ENCODE data around the gene KDM1A. TPM values are rescaled to one million over a fixed set of nuclear protein-coding genes. Genes with fewer than 3 reads are reported as not detected.

Gene KDM1A
- polyA plus RNA-seq, 1 donor (not counting 4 experiments of a cell fraction or from before 2014, with no cell fraction given) = 84.8 TPM

DNA sequence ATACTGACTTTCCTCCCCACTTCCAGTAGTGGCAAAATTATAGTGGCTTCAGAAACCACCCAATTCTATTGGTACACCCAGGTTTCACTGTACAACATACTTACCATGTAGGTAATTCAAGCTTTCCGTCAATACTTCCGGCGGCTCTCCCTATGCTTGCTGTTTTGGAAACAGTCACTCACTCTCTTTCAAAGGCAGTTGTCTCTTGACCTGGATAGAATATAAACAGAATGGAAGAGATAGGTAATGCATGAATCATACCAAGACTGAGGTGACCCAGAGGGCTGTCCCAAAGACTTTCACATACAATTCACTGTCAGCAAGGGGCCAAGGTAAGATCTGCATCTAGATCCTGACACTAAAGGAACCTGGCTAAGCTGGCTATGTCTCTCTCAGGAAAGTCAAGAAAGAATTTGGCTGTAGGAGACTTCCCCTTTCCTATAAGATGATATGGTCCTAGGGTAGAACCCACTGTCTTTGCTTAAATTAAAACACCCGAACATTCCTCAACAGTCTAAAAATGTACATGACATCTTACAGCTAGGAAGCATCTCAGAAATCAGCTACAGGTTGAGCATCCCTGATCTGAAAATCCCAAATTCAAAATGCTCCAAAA is 89.8 kb downstream of the KDM1A start:
- Histone ChIP-seq H2AFZ (ENCODE audit: control insufficient read depth, low read length) (no peak overlapping the region), H4K20me1 (ENCODE audit: control insufficient read depth, extremely low read depth, insufficient read depth, low read length) (peaks cover 3% of the 10 kb centered on the region), H3K79me2 (ENCODE audit: control insufficient read depth, insufficient read depth, low read length) (peaks cover 68% of the 10 kb centered on the region), H3K27ac (ENCODE audit: control insufficient read depth, insufficient read depth, low read length) (no peak overlapping the region), H3K36me3 (ENCODE audit: control insufficient read depth in 2 of 2, extremely low read depth in 1 of 2, insufficient read depth in 2 of 2, low read length in 2 of 2) (peaks cover 17 to 34% of the 10 kb centered on the region in 2 experiments), H3K9ac (ENCODE audit: control insufficient read depth, extremely low read depth, insufficient read depth, low read length) (no peak overlapping the region), H3K9me1 (ENCODE audit: control insufficient read depth, extremely low read depth, insufficient read depth, low read length) (peaks cover 7% of the 10 kb centered on the region), H3K4me1 (ENCODE audit: control insufficient read depth, extremely low read depth, insufficient read depth, low read length) (peaks cover 39% of the 10 kb centered on the region), H3K4me2 (ENCODE audit: control insufficient read depth, extremely low read depth, insufficient read depth, low read depth, low read length) (no peak overlapping the region), H3K4me3 (ENCODE audit: control insufficient read depth in 2 of 3, extremely low read depth in 1 of 3, insufficient read depth in 2 of 3, low read depth in 1 of 3, low read length in 3 of 3) (no peak overlapping the region), H3K27me3 (ENCODE audit: control insufficient read depth, extremely low read depth, insufficient read depth, low read length) (no peaks in the 10 kb centered on the region), H3K9me3 (ENCODE audit: control insufficient read depth, low read depth, low read length) (no peaks in the 10 kb centered on the region)
- TF ChIP-seq, protein P1, sequence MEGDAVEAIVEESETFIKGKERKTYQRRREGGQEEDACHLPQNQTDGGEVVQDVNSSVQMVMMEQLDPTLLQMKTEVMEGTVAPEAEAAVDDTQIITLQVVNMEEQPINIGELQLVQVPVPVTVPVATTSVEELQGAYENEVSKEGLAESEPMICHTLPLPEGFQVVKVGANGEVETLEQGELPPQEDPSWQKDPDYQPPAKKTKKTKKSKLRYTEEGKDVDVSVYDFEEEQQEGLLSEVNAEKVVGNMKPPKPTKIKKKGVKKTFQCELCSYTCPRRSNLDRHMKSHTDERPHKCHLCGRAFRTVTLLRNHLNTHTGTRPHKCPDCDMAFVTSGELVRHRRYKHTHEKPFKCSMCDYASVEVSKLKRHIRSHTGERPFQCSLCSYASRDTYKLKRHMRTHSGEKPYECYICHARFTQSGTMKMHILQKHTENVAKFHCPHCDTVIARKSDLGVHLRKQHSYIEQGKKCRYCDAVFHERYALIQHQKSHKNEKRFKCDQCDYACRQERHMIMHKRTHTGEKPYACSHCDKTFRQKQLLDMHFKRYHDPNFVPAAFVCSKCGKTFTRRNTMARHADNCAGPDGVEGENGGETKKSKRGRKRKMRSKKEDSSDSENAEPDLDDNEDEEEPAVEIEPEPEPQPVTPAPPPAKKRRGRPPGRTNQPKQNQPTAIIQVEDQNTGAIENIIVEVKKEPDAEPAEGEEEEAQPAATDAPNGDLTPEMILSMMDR (optimal IDR thresholded peaks at IDR 0.05 in 1 of 3, IDR thresholded peaks at IDR 0.05 in 1 of 3, conservative IDR thresholded peaks at IDR 0.05 in 1 of 3; ENCODE audit: extremely low read depth in 1 of 3, insufficient read depth in 2 of 3, low read length in 3 of 3) = no peak
- no peak for TF ChIP-seq EZH2 (IDR thresholded peaks at IDR 0.05; ENCODE audit: low read length)
- dilution Hi-C loops (cut with MboI; ENCODE audit: extremely low pct_ligation_motif_present, low sequenced_read_pairs) = no loop called here
- DNase-seq (ENCODE audit: low read depth, low spot score) = no peak
- no peak for FAIRE-seq

DNA sequence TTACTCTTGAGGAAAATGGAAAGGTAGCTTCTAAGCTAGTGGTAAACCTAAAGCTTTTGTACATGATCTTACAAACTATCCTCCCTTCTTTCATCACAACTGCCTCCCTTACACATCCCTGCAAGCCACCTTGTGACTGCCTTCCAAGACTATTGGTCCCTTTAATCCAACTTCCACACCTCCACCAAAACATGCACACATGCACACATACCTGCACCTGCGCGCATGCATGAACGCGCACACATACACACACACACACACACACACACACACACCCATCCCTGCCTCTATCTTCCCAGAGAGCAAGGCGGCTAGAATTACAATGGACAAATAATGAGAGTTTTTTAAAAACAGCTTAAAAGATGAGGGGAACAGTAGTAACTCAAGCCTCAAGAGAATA is 91.1 kb downstream of the KDM1A start:
- FAIRE-seq (no peak), DNase-seq (ENCODE audit: low read depth, low spot score) (no peak)
- Histone ChIP-seq H3K4me1 (ENCODE audit: control insufficient read depth, extremely low read depth, insufficient read depth, low read length) (peaks cover 48% of the 10 kb centered on the region), H3K9me1 (ENCODE audit: control insufficient read depth, extremely low read depth, insufficient read depth, low read length) (peaks cover 7% of the 10 kb centered on the region), H3K9me3 (ENCODE audit: control insufficient read depth, low read depth, low read length) (no peaks in the 10 kb centered on the region), H3K36me3 (ENCODE audit: control insufficient read depth in 2 of 2, extremely low read depth in 1 of 2, insufficient read depth in 2 of 2, low read length in 2 of 2) (peaks cover 15 to 24% of the 10 kb centered on the region in 2 experiments), H2AFZ (ENCODE audit: control insufficient read depth, low read length) (no peak overlapping the region), H3K9ac (ENCODE audit: control insufficient read depth, extremely low read depth, insufficient read depth, low read length) (no peak overlapping the region), H3K27ac (ENCODE audit: control insufficient read depth, insufficient read depth, low read length) (no peak overlapping the region), H3K79me2 (ENCODE audit: control insufficient read depth, insufficient read depth, low read length) (peaks cover 70% of the 10 kb centered on the region), H4K20me1 (ENCODE audit: control insufficient read depth, extremely low read depth, insufficient read depth, low read length) (peaks cover 3% of the 10 kb centered on the region), H3K4me3 (ENCODE audit: control insufficient read depth in 2 of 3, extremely low read depth in 1 of 3, insufficient read depth in 2 of 3, low read depth in 1 of 3, low read length in 3 of 3) (no peak overlapping the region), H3K27me3 (ENCODE audit: control insufficient read depth, extremely low read depth, insufficient read depth, low read length) (no peaks in the 10 kb centered on the region), H3K4me2 (ENCODE audit: control insufficient read depth, extremely low read depth, insufficient read depth, low read depth, low read length) (no peak overlapping the region)
- dilution Hi-C loops (cut with MboI; ENCODE audit: extremely low pct_ligation_motif_present, low sequenced_read_pairs) = loop anchor here (5.0 kb wide), 1 partner anchor 72 kb away; no protein-coding TSS in a partner anchor
- TF ChIP-seq, protein P1 (optimal IDR thresholded peaks at IDR 0.05 in 1 of 3, IDR thresholded peaks at IDR 0.05 in 1 of 3, conservative IDR thresholded peaks at IDR 0.05 in 1 of 3; ENCODE audit: extremely low read depth in 1 of 3, insufficient read depth in 2 of 3, low read length in 3 of 3) = no peak
- no peak for TF ChIP-seq EZH2 (IDR thresholded peaks at IDR 0.05; ENCODE audit: low read length)
